ENCODE results near the gene WASHC3.

The WASHC3 gene

GRCh38 chr12:102029141-102029540, 32.6 kb downstream of the WASHC3 start:
- TF ChIP-seq SIN3A (IDR thresholded peaks at IDR 0.05; ENCODE audit: borderline replicate concordance, insufficient read depth, low read length) = no peak
- TF ChIP-seq POLR2AphosphoS5 (IDR thresholded peaks at IDR 0.05; ENCODE audit: low read depth, low read length) = no peak
- no peak for TF ChIP-seq TAF1 (IDR thresholded peaks at IDR 0.05; ENCODE audit: borderline replicate concordance, insufficient read depth, low read length)
- no peak for TF ChIP-seq FOXP2 (optimal IDR thresholded peaks at IDR 0.05; ENCODE audit: borderline replicate concordance, extremely low read depth, extremely low read length, insufficient read depth)
- no peak for TF ChIP-seq REST (IDR thresholded peaks at IDR 0.05; ENCODE audit: insufficient read depth in 1 of 2, low read depth in 2 of 2, low read length in 2 of 2)

GRCh38 chr12:102026728-102027127, 35.1 kb downstream of the WASHC3 start:
- TF ChIP-seq TAF1 (IDR thresholded peaks at IDR 0.05; ENCODE audit: borderline replicate concordance, insufficient read depth, low read length) (no peak), POLR2AphosphoS5 (IDR thresholded peaks at IDR 0.05; ENCODE audit: low read depth, low read length) (no peak), FOXP2 (optimal IDR thresholded peaks at IDR 0.05; ENCODE audit: borderline replicate concordance, extremely low read depth, extremely low read length, insufficient read depth) (no peak), SIN3A (IDR thresholded peaks at IDR 0.05; ENCODE audit: borderline replicate concordance, insufficient read depth, low read length) (no peak), REST (IDR thresholded peaks at IDR 0.05; ENCODE audit: insufficient read depth in 1 of 2, low read depth in 2 of 2, low read length in 2 of 2) (no peak)

- TF ChIP-seq SIN3A (IDR thresholded peaks at IDR 0.05; ENCODE audit: borderline replicate concordance, insufficient read depth, low read length) (no peak), TAF1 (IDR thresholded peaks at IDR 0.05; ENCODE audit: borderline replicate concordance, insufficient read depth, low read length) (no peak)
Measured at GRCh38 chr12:102024765-102025164, 37.0 kb downstream of the WASHC3 start.

- no peak for TF ChIP-seq SIN3A (IDR thresholded peaks at IDR 0.05; ENCODE audit: borderline replicate concordance, insufficient read depth, low read length)
- TF ChIP-seq TAF1 (IDR thresholded peaks at IDR 0.05; ENCODE audit: borderline replicate concordance, insufficient read depth, low read length) = no peak
- TF ChIP-seq REST (IDR thresholded peaks at IDR 0.05; ENCODE audit: insufficient read depth in 1 of 2, low read depth in 2 of 2, low read length in 2 of 2) = no peak
- no peak for TF ChIP-seq POLR2AphosphoS5 (IDR thresholded peaks at IDR 0.05; ENCODE audit: low read depth, low read length)
- no peak for TF ChIP-seq FOXP2 (optimal IDR thresholded peaks at IDR 0.05; ENCODE audit: borderline replicate concordance, extremely low read depth, extremely low read length, insufficient read depth)
Measured at GRCh38 chr12:102023343-102023930, 38.4 kb downstream of the WASHC3 start.

GRCh38 chr12:102022286-102022685, 39.5 kb downstream of the WASHC3 start:
- TF ChIP-seq POLR2AphosphoS5 (IDR thresholded peaks at IDR 0.05; ENCODE audit: low read depth, low read length) (no peak), TAF1 (IDR thresholded peaks at IDR 0.05; ENCODE audit: borderline replicate concordance, insufficient read depth, low read length) (no peak), FOXP2 (optimal IDR thresholded peaks at IDR 0.05; ENCODE audit: borderline replicate concordance, extremely low read depth, extremely low read length, insufficient read depth) (no peak), REST (IDR thresholded peaks at IDR 0.05; ENCODE audit: insufficient read depth in 1 of 2, low read depth in 2 of 2, low read length in 2 of 2) (no peak)

Data from PFSK-1 (cell line).